PC-3 (cell line): ENCODE results near the gene FAM89B.

ENCODE experiments used
- CTCF ChIP-seq: fragments of 300-600 bp; sonication (generic); conservative IDR thresholded peaks from 2 replicates; pipeline ENCODE4 v1.5.1; 2017; ENCODE audit warnings: antibody characterized with exemption, low read depth, mild to moderate bottlenecking, low read length
- EZH2 ChIP-seq: fragments of 300-600 bp; sonication (generic); IDR thresholded peaks from one replicate; pipeline ENCODE4 v1.6.1; 2017; ENCODE audit warnings: antibody characterized with exemption, mild to moderate bottlenecking, low read length; ENCODE audit not compliant: unreplicated experiment
- EZH2phosphoT487 ChIP-seq: fragments of 300-600 bp; sonication (generic); IDR thresholded peaks from 2 replicates; pipeline ENCODE4 v1.6.1; 2018; ENCODE audit warnings: mild to moderate bottlenecking, antibody characterized with exemption, low read length, borderline replicate concordance

GRCh38 chr11:65599955-65600246 lies 27.6 kb downstream of the FAM89B start:
- TF ChIP-seq CTCF: no peak
- no peak for TF ChIP-seq EZH2
- TF ChIP-seq EZH2phosphoT487: no peak
